Motor neuron (in vitro differentiated cells): ENCODE results near the gene TRPM8. TPM values are rescaled to one million over a fixed set of nuclear protein-coding genes. Genes with fewer than 3 reads are reported as not detected.
"Not testable (repeated sequence)": the region's sequence is repeated elsewhere in the genome, so short reads cannot be mapped to it uniquely, and the experiment has no call there.

Experiments used
- ATAC-seq, 8 experiments: fragments of 200-7000 bp; cut with Tn5 transposase; replicated peaks in 6 of 8; 2 replicates each; pipeline ENCODE4 v1.8.0; 2021; ENCODE audit warnings: mild to moderate bottlenecking in 8 of 8, moderate library complexity in 8 of 8
- H3K27ac ChIP-seq, 2 donors: fragments of 250-450 bp; sonication (Bioruptor Pico); 2 replicates each; pipeline ENCODE4 v1.9.0; 2021; ENCODE audit warnings: antibody characterized with exemption in 2 of 2, mild to moderate bottlenecking in 2 of 2, moderate library complexity in 1 of 2
- H3K4me1 ChIP-seq, 2 donors: fragments of 250-450 bp; sonication (Bioruptor Pico); replicated peaks in 1 of 2; 2 replicates each; pipeline ENCODE4 v1.6.1; 2021; ENCODE audit warnings: antibody characterized with exemption in 2 of 2, mild to moderate bottlenecking in 2 of 2, moderate library complexity in 1 of 2
- H3K4me3 ChIP-seq, 5 donors: fragments of 250-450 bp; sonication (Bioruptor Pico); 2 replicates each; pipeline ENCODE4 v1.9.0; 2021; ENCODE audit warnings: antibody characterized with exemption in 5 of 5, mild to moderate bottlenecking in 5 of 5, moderate library complexity in 4 of 5
- WGBS, 10 experiments: fragments of 450-650 bp; shearing (Covaris generic); methylation state at CpG; one replicate each; pipeline ENCODE4 v1.0.0; 2022; 5-methylcytosine and 5-hydroxymethylcytosine counted together
- in situ Hi-C, 9 experiments: fragments of 400-800 bp; cut with MboI; loops; one replicate each; pipeline ENCODE4 v1.15.0; 2021; ENCODE audit warnings: low sequenced_read_pairs in 9 of 9, low pct_unique_long_range_greater_than_20kb in 2 of 9; ENCODE audit not compliant: unreplicated experiment in 9 of 9
- total RNA-seq, 8 experiments: library from RNA; unstranded; fragments of 300-600 nt; gene quantifications; 2 replicates each; pipeline versions ENCODE4 v1.2.3 to v1.2.4, GENCODE V29; 2022

Gene TRPM8
- total RNA-seq, result 1 to 10 TPM in 4 of 8 experiments, under 1 TPM in 3, not detected in 1; 0.16 to 4.1 (median 1.7) TPM

DNA sequence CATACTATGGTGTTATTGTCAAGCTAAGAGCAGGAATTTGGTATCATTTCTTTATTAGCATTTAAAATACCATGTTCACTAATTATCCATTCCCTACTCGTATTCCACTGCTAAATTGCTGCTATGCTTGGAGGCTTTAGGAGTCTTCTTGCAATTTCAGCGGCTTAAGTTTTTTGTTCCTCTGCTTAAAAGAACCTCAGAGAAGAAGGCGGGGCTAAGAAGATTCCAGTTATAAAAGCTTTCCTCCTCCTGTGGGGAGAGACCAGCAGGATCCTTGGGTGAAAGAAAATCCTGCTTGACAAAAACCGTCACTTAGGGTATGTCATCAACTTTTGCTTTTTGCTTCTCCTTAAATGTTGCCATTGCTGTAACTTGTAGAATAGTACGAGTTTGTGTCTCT lies at the start of gene TRPM8:
Gene TRPM8, plus strand, starts transcription at position 258 of the 400 bp plus-strand sequence. CDS start 9,165 bp downstream, outside the sequence.
- Histone ChIP-seq H3K4me1 (no peaks in the 10 kb centered on the region), H3K27ac (no peak within 1 kb of the TSS), H3K4me3 (no peak within 1 kb of the TSS)
- 0 to 36% (median 19%) methylated on average over 1 to 5 of the region's 5 CpGs for WGBS, 10 experiments
- in situ Hi-C loops, result no loop called here
- ATAC-seq, result no peak

DNA sequence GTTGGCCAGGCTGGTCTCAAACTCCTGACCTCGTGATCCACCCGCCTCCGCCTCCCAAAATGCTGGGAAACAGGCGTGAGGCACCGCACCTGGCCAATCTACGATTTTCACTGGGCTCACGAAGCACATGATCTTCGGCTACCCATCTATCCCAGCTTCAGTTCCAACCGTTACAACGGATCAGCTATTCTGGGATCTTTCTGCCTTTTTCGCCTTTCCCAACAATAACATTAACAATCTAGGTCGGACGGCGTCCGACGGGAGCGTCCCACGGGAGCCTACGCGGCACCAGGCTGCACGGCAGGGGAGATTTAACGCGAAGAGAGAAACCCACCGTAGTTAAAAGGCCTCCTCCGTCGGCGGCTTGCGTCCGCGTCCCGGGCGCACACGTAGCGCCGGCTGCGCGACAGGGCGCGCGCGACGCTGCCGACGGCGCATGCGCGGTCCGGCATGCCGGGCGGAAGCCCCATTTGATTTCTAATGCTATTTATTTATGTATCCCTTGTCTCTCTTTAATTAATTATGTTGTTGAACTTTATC lies 49.1 kb upstream of the TRPM8 start, which contains the start of gene MSL3B:
Gene MSL3B, minus strand, starts transcription at position 394 of the 540 bp plus-strand sequence.
- ATAC-seq, result peak in 6 of 8 experiments; percentile 29 to 89 (median 76)
- Histone ChIP-seq H3K27ac (no peak within 1 kb of the TSS), H3K4me3 (peak within 1 kb of the TSS; percentile 11 to 46 (median 21)), H3K4me1 (peaks cover 0 to 4% of the 10 kb centered on the region in 2 donors)
- in situ Hi-C loops, result no loop called here
- WGBS, 10 experiments, result 0 to 75% (median 20%) methylated on average over 1 to 44 of the region's 50 CpGs; no CpG with 5 or more reads in 1 of the 10 experiments

DNA sequence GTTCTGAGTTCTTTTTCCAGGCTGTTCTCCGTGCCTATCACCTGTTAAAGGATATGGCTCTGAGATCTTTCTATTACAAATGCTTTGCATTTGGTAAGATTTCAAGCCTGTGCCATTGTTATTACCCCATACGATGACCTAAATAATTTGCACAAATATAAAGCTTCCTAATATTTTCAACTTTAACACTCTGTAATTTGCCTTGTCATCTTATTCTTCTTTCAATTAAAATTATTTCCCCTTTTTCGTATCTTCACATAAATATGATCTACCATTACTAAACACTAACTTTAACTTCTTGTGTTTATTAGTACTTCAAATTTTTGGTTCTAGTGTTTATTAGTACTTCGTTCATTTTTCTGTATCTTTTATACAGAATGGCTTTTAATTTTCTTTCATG lies 45.7 kb upstream of the TRPM8 start:
- no peak overlapping the region for H3K4me3 ChIP-seq
- ATAC-seq, result no peak
- WGBS, 10 experiments, result 26 to 88% (median 59%) methylated on average over 2 to 4 of the region's 4 CpGs
- H3K4me1 ChIP-seq, result peaks cover 0 to 11% of the 10 kb centered on the region in 2 donors
- in situ Hi-C loops, result no loop called here
- H3K27ac ChIP-seq, result no peak overlapping the region

DNA sequence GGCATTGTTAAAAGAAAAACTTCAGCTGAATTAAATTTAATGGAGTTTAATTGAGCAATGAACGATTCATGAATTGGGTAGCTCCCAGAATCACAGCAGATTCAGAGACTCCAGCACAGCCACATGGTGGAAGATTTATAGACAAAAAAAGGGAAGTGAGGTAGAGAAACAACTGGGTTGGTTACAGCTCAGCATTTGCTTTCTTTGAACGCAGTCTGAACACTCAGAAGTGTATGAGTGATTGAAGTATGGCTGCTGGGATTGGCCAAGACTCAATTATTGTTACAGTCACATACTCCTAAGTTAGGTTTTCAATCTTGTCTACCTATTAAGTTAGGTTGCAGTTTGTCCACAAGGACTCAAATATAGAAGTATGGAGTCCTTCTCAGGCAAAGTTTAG lies 45.0 kb upstream of the TRPM8 start:
- in situ Hi-C loops, H3K4me3 ChIP-seq, H3K27ac ChIP-seq, ATAC-seq: not testable (repeated sequence)
- H3K4me1 ChIP-seq, result peaks cover 0 to 11% of the 10 kb centered on the region in 2 donors
- WGBS, 10 experiments, result 6 to 100% (median 71%) methylated on average over 1 to 2 of the region's 2 CpGs

DNA sequence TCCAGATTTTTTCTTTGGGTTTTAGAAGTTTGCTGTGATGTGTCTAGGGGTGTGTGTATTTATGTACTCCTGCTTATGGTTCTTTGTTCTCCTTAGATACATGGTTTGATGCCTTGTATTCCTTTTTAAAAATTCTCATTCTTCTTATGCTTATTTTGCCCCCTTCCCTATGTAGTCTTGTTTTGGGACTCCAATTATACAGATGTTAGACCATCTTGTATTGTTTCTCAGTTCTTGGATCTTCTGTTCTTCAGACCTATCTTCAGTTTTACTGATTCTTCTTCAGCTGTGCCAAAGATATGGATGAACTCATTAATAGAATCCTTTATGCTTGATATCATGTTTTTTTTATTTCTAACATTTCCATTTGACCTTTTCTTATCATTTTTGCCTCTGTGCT lies 34.8 kb upstream of the TRPM8 start:
- H3K4me3 ChIP-seq, result no peak overlapping the region
- in situ Hi-C loops, result no loop called here
- no peak for ATAC-seq

DNA sequence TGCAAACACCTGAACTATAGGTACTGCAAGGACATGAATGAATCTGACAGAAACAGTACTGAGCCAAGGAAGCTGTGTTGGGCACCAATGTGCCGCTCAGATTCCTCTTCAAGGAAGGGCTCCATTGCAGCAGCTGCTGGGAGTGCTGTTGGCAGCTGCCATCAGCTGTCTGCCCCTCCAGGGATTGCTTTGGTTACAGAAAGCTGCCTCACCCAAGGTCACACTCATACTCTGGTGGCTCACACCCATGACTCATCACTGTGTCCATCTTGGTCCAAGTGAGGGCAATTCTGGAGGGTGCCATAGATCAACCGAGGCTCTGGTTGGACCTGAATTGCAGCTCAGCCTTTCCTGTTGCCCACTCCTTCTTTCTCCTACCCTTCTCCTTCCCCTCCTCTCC lies 24.4 kb upstream of the TRPM8 start:
- peak in 2 of 8 experiments; percentile 89 to 96 for ATAC-seq
- WGBS, 10 experiments, result 75 to 100% (median 90%) methylated on average over 1 of the region's 2 CpGs; no CpG with 5 or more reads in 6 of the 10 experiments
- H3K4me1 ChIP-seq, result no peaks in the 10 kb centered on the region
- no peak overlapping the region for H3K27ac ChIP-seq
- in situ Hi-C loops, result no loop called here
- H3K4me3 ChIP-seq, result no peak overlapping the region

More for the DNA sequence above, 34.8 kb upstream of the TRPM8 start:
- H3K27ac ChIP-seq, result no peak overlapping the region
- no peaks in the 10 kb centered on the region for H3K4me1 ChIP-seq

DNA sequence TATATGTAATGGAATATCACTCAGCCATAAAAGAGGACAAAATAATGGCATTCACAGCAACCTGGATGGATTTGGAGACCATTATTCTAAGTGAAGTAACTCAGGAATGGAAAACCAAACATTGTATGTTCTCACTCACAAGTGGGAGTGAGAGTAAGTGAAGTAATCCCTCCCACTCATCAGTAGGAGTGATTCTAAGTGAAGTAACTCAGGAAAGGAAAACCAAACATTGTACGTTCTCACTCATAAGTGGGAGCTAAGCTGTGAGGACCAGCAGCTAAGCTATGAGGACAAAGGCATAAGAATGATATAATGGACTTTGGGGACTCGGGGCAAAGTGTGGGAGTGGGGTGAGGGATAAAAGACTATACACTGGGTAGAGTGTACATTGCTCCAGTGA lies 20.9 kb upstream of the TRPM8 start:
- H3K27ac ChIP-seq, H3K4me1 ChIP-seq, ATAC-seq, H3K4me3 ChIP-seq, in situ Hi-C loops: not testable (repeated sequence)
- WGBS, 10 experiments, result 40 to 100% (median 92%) methylated on average over 1 to 2 of the region's 2 CpGs; no CpG with 5 or more reads in 6 of the 10 experiments

DNA sequence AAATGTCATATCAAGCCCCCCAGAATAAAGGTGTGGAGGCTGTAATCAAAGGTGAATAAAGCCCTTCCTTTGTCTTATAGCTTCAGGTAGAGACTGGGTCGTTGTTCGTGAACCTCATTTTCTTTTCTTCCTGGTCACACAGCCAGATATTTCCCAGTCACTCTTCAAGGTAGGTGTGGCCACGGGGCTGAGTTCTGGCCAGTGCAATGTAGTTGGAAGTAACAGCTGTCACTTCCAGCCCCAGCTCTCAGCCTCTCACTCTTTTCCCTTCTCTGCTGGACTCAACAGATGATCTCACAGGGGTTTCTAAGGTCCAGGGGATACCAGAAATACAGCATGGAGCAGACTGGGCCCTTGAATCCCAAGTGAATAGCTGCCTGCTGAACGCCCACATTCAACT lies 15.8 kb upstream of the TRPM8 start:
- in situ Hi-C loops, result no loop called here
- peak in 1 of 8 experiments; percentile 55 for ATAC-seq

DNA sequence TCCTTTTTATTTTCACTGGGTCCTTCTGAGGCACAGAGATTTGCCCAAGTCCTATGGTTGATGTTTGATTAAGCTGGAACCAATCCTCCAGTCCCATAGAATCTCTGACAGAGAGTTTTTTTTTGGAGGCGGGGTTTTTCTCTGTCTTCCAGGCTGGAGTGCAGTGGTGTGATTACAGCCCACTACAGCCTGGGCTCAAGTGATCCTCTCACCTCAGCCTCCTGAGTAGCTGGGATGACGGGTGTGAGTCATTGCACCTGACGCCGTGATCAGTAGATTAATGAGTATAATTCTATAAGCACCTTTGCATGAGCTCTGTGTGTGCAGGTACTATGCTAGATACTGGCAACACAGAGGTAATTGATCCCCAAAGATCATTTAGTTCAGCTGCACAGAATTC lies 15.3 kb upstream of the TRPM8 start:
- no peaks in the 10 kb centered on the region for H3K4me1 ChIP-seq
- in situ Hi-C loops, result no loop called here
- ATAC-seq, result no peak
- 96 to 100% methylated on average over 1 to 3 of the region's 4 CpGs; no CpG with 5 or more reads in 8 of the 10 experiments for WGBS, 10 experiments
- H3K27ac ChIP-seq, result no peak overlapping the region
- no peak overlapping the region for H3K4me3 ChIP-seq

More for the DNA sequence above, 15.8 kb upstream of the TRPM8 start:
- Histone ChIP-seq H3K4me3 (no peak overlapping the region), H3K4me1 (no peaks in the 10 kb centered on the region), H3K27ac (no peak overlapping the region)
- WGBS, 10 experiments, result 0 to 94% (median 40%) methylated on average over 1 to 4 of the region's 4 CpGs; no CpG with 5 or more reads in 2 of the 10 experiments

DNA sequence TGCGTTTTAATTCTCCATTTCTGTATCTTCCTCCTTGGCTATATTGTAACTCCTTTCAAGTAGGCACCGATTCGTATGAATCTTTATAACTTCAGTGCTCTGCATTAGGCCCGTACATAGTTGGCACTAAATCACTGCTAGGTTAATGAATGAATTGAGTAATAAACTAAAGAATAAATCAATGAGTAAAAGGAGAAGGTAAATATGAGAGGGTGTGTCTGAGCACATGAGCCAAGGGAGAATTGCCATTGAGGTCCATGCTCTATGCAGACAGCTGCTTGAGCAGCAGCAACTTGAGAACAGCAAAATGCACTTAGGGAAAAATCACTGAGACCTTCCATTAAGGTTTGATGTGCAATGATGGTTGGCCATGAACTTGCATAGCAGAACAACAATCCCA lies 11.2 kb upstream of the TRPM8 start:
- no peaks in the 10 kb centered on the region for H3K4me1 ChIP-seq
- ATAC-seq, result no peak
- in situ Hi-C loops, result no loop called here
- WGBS, 10 experiments, result 37 to 90% (median 84%) methylated on average over 1 to 4 of the region's 4 CpGs
- H3K27ac ChIP-seq, result no peak overlapping the region
- H3K4me3 ChIP-seq, result no peak overlapping the region

DNA sequence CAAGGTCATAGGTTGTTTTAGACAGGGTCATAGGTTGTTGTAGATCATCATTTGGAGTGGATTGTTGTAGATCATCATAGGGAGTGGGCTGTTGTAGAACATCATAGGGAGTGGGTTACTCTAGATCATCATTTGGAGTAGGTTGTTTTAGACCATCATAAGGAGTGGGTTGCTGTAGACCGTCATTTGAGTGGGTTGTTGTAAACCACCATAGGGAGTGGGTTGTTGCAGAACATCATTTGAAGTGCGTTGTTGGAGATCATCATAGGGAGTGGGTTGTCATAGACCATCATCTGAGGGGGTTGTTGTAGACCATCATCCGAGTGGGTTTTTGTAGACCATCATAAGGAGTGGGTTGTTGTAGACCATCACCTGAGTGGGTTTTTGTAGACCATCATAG lies 9.5 kb upstream of the TRPM8 start:
- H3K4me3 ChIP-seq, result no peak overlapping the region
- no peak for ATAC-seq
- in situ Hi-C loops, result no loop called here
- no peak overlapping the region for H3K27ac ChIP-seq
- H3K4me1 ChIP-seq, result no peaks in the 10 kb centered on the region
- 48 to 80% (median 64%) methylated on average over 1 to 3 of the region's 3 CpGs; no CpG with 5 or more reads in 6 of the 10 experiments for WGBS, 10 experiments

DNA sequence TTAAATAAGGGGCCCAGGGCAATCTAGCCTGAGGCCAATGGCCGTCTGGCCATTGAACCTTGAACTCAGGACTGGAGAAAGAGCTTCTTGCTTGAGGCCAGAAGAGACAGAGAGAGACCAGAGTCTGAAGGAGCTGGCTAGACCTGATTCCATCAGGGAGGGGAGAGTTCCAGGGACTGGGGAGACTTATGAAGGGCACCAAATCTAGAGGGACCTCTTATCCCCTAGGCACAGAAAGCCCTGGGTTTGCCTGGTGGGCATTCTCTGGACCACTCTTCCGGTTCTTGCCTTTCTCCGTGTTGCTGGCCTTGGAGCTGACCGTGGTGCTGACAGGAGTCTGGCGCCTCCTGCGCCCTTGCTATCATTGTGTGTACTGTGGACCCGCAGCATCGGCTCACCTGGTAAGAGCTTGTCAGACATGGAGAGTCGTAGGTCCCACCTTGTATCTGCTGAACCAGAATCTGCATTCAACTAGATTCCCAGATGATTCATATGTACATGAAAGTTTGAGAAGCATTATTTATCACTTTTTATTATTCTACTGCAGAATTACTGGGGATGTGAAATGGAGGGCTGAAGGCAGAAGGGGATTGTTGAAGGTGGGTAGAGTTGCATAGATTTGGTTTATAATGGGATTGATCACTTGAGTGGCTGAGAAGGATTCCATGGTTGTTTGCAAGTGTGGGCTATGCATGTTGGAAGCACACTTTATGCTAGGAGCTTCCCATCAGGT lies 4.3 kb upstream of the TRPM8 start:
- no peaks in the 10 kb centered on the region for H3K4me1 ChIP-seq
- WGBS, 10 experiments, result 0 to 16% (median 6%) methylated on average over 2 to 9 of the region's 9 CpGs; no CpG with 5 or more reads in 2 of the 10 experiments
- no peak overlapping the region for H3K27ac ChIP-seq
- in situ Hi-C loops, result no loop called here
- peak in 5 of 8 experiments; percentile 36 to 59 (median 47) for ATAC-seq
- H3K4me3 ChIP-seq, result no peak overlapping the region

DNA sequence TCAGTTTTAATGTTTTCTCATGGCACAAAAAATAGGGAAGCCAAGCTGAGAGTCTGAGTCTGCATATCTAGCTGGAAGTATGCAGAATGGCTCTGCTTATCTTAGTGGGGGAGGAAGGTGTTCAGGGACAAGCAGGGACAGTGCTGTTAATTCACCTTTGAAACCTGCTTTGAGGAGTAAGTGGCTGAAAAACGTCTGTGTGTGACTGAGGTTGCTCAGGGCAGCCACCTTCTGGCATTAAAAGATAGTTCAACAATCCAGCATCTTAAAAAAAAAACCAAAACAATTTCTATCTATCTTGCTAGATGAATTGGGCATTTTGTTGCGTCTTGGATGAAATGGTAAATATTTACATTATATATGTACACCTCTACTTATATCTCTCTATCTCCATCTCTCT lies 2.0 kb upstream of the TRPM8 start:
- ATAC-seq, result no peak
- no peak overlapping the region for H3K27ac ChIP-seq
- H3K4me1 ChIP-seq, result no peaks in the 10 kb centered on the region
- in situ Hi-C loops, result no loop called here
- WGBS, 10 experiments, result 0 to 42% (median 28%) methylated on average over 1 to 2 of the region's 2 CpGs; no CpG with 5 or more reads in 3 of the 10 experiments
- no peak overlapping the region for H3K4me3 ChIP-seq
